ENCODE results near the gene BLACAT1. TPM values are rescaled to one million over a fixed set of nuclear protein-coding genes. Genes with fewer than 3 reads are reported as not detected.

The BLACAT1 gene
- total RNA-seq, 5 donors from 2014 or later (not counting 1 experiment from before 2014, with no cell fraction given), result 0.16 to 0.60 (median 0.30) TPM; not detected in 2

DNA sequence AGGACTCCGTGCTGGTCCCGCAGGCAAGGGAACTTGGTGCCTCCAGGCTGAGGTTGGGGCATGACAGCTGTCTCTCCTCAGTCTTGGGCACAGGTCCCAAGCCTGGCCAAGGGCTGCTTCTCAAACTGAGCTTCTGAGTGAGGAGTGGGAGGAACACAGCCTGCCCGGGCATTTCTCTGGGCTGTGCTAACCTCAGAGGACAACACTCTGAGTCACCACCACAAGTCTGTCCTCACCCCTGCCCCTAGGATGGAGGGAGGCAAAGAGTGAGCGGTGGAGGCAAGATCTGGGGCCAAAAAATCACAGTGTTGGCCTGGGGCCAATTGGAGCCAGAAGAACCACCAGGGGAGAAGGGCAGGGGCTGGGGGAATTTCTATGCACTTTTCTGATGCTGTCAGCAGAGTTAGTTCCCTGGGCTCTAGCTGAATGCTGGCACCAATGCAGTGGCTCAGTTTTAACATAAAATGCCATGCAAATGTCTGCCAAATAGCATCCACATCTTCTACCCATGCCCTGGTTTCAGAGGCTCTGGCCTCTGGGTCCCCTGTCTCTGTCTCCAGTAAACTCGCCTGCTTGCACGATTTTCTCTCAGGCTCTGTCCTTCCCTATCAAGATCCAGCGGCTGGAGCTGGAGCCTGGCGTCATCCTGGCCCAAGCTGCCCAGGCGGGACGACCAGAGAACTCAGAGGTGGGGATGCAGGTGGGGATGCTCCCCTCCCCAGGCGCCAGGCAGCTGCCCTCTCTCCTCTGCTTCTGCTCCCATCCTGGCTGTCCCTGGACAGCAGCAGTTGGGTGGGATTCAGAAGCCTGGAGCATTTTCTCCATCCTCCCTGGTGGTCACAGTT lies 37.6 kb upstream of the BLACAT1 start:
- Mint-ChIP-seq H3K9me3 (no peaks in the 10 kb centered on the region), H3K4me1 (no peaks in the 10 kb centered on the region), H3K36me3 (no peaks in the 10 kb centered on the region), H3K4me3 (no peak overlapping the region), H3K27me3 (peaks cover 27 to 35% of the 10 kb centered on the region in 2 donors), H3K27ac (no peak overlapping the region)
- Histone ChIP-seq H3K4me3 (ENCODE audit: control insufficient read depth in 1 of 2, extremely low read depth in 1 of 2, low read length in 1 of 2) (no peak overlapping the region), H3K27me3 (replicated peaks in 1 of 2; ENCODE audit: control insufficient read depth in 2 of 2, extremely low read depth in 1 of 2, insufficient read depth in 2 of 2, low read length in 1 of 2) (peaks cover 3 to 58% of the 10 kb centered on the region in 2 experiments), H3K4me1 (ENCODE audit: control insufficient read depth in 1 of 2, extremely low read depth in 1 of 2, insufficient read depth in 2 of 2, low read length in 2 of 2) (no peaks in the 10 kb centered on the region), H3K9me3 (no peaks in the 10 kb centered on the region), H3K36me3 (ENCODE audit: control insufficient read depth in 2 of 2, extremely low read depth in 1 of 2, insufficient read depth in 1 of 2, low read length in 1 of 2) (no peaks in the 10 kb centered on the region), H3K27ac (ENCODE audit: low read length) (no peak overlapping the region)
- ChIA-PET POLR2A (no interaction called here), CTCF (interaction anchor here in 1 of 2 donors (0.6 kb wide), 1 partner anchor 96 kb away, joined by 3 read pairs; no protein-coding TSS in a partner anchor)
- DNase-seq, result no peak
- no peak for ATAC-seq (replicated peaks in 1 of 4)
- 24% methylated on average over 3 of the region's 11 CpGs for WGBS (ENCODE audit: insufficient coverage)

DNA sequence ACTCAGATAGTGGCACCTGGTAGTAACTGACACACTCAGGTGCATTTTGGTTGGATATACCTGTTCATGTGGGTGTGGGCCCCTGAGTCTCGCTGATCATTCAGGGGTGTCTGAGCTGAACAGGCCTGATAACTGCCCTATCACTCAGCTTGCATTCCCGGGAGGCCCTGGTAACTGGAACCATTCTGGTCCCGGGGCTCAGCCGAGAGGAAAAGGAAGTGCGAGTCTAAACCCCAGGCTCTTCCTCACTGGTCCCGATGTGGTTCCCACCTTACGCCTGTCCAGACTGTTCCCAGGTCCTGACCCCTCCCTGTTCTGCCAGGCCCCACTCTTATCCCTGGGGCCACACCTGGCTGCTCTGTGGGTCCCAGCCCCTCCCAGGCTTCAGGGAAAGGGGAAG lies 36.9 kb upstream of the BLACAT1 start:
- H3K27me3 Mint-ChIP-seq, result peaks cover 33 to 40% of the 10 kb centered on the region in 2 donors
- no peaks in the 10 kb centered on the region for H3K36me3 ChIP-seq (ENCODE audit: control insufficient read depth in 2 of 2, extremely low read depth in 1 of 2, insufficient read depth in 1 of 2, low read length in 1 of 2)
- H3K4me1 ChIP-seq (ENCODE audit: control insufficient read depth in 1 of 2, extremely low read depth in 1 of 2, insufficient read depth in 2 of 2, low read length in 2 of 2), result no peaks in the 10 kb centered on the region
- H3K9me3 Mint-ChIP-seq, result no peaks in the 10 kb centered on the region
- no peaks in the 10 kb centered on the region for H3K9me3 ChIP-seq
- H3K27ac ChIP-seq (ENCODE audit: low read length), result no peak overlapping the region
- no peak overlapping the region for H3K4me3 ChIP-seq (ENCODE audit: control insufficient read depth in 1 of 2, extremely low read depth in 1 of 2, low read length in 1 of 2)
- no peak overlapping the region for H3K4me3 Mint-ChIP-seq
- POLR2A ChIA-PET, result no interaction called here
- DNase-seq (no peak), ATAC-seq (replicated peaks in 1 of 4) (no peak)
- peaks cover 0 to 6% (median 0%) of the 10 kb centered on the region in 3 donors for H3K4me1 Mint-ChIP-seq
- no peaks in the 10 kb centered on the region for H3K36me3 Mint-ChIP-seq
- WGBS (ENCODE audit: insufficient coverage), result 30% methylated on average over 2 of the region's 7 CpGs
- peaks cover 3 to 64% of the 10 kb centered on the region in 2 experiments for H3K27me3 ChIP-seq (replicated peaks in 1 of 2; ENCODE audit: control insufficient read depth in 2 of 2, extremely low read depth in 1 of 2, insufficient read depth in 2 of 2, low read length in 1 of 2)
- CTCF ChIA-PET, result interaction anchor here in 1 of 2 donors (0.9 kb wide), 1 partner anchor 10 kb away, joined by 4 read pairs; no protein-coding TSS in a partner anchor
- H3K27ac Mint-ChIP-seq, result no peak overlapping the region

DNA sequence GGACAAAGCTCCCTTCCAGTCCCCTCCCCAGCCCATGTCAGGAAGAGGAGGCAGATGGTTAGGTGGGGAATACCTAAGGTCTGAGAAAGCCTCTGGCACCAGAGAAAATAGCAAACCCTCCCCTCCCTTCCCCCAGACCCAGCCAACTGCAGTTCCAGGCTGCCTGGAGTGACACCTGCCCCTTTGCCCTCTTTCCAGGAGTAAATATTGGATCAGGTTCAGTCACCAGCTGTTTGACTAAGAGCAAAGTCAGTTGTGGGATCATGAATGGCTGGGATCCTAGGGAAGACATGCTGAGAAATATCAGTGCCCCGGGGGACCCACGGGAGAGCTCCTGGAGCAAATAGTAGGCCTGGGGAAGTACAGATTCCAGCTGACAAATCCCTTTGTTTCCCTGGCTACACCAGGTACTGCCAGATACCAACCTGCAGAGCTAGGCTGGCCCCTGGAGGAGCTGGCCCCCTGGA lies 36.4 kb upstream of the BLACAT1 start:
- ATAC-seq (replicated peaks in 1 of 4) (no peak), DNase-seq (no peak)
- peaks cover 3 to 64% of the 10 kb centered on the region in 2 experiments for H3K27me3 ChIP-seq (replicated peaks in 1 of 2; ENCODE audit: control insufficient read depth in 2 of 2, extremely low read depth in 1 of 2, insufficient read depth in 2 of 2, low read length in 1 of 2)
- Mint-ChIP-seq H3K27me3 (peaks cover 35 to 45% of the 10 kb centered on the region in 2 donors), H3K9me3 (no peaks in the 10 kb centered on the region), H3K27ac (no peak overlapping the region), H3K36me3 (no peaks in the 10 kb centered on the region), H3K4me3 (no peak overlapping the region), H3K4me1 (peaks cover 0 to 6% (median 0%) of the 10 kb centered on the region in 3 donors)
- ChIA-PET CTCF (interaction anchor here in 1 of 2 donors (0.6 to 0.9 kb wide), 4 partner anchors 10 to 36 kb away, joined by 3 to 10 read pairs (median 6); partner anchors contain the start of gene CDK18), POLR2A (no interaction called here)
- no peak overlapping the region for H3K4me3 ChIP-seq (ENCODE audit: control insufficient read depth in 1 of 2, extremely low read depth in 1 of 2, low read length in 1 of 2)
- H3K9me3 ChIP-seq, result no peaks in the 10 kb centered on the region
- 66% methylated on average over 2 of the region's 2 CpGs for WGBS (ENCODE audit: insufficient coverage)
- no peaks in the 10 kb centered on the region for H3K36me3 ChIP-seq (ENCODE audit: control insufficient read depth in 2 of 2, extremely low read depth in 1 of 2, insufficient read depth in 1 of 2, low read length in 1 of 2)
- H3K4me1 ChIP-seq (ENCODE audit: control insufficient read depth in 1 of 2, extremely low read depth in 1 of 2, insufficient read depth in 2 of 2, low read length in 2 of 2), result no peaks in the 10 kb centered on the region
- no peak overlapping the region for H3K27ac ChIP-seq (ENCODE audit: low read length)

DNA sequence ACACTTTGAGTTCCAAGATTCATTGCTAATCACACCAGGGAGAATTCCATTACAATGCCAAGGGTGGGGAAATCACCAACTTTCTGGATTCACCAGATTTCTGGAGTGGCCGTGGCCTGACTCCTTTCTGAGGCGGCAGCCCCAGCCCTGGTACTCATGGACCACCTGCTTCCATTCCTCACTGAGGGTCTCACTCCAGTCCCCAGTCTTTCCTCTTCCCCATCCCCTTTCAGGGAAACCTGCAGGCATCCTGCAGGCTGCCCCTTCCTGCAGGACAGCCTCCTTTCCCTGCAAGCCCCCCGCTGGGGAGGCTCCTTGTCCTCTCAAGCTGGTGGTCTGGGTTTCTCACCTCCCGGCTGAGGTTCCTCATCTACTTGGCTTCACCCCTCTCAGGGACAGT lies 35.9 kb upstream of the BLACAT1 start:
- Mint-ChIP-seq H3K27ac (no peak overlapping the region), H3K27me3 (peaks cover 36 to 46% of the 10 kb centered on the region in 2 donors), H3K36me3 (no peaks in the 10 kb centered on the region), H3K4me3 (no peak overlapping the region), H3K9me3 (no peaks in the 10 kb centered on the region), H3K4me1 (peaks cover 0 to 6% (median 0%) of the 10 kb centered on the region in 3 donors)
- DNase-seq (no peak), ATAC-seq (replicated peaks in 1 of 4) (no peak)
- no peaks in the 10 kb centered on the region for H3K9me3 ChIP-seq
- H3K27ac ChIP-seq (ENCODE audit: low read length), result no peak overlapping the region
- H3K27me3 ChIP-seq (replicated peaks in 1 of 2; ENCODE audit: control insufficient read depth in 2 of 2, extremely low read depth in 1 of 2, insufficient read depth in 2 of 2, low read length in 1 of 2), result peaks cover 3 to 66% of the 10 kb centered on the region in 2 experiments
- H3K36me3 ChIP-seq (ENCODE audit: control insufficient read depth in 2 of 2, extremely low read depth in 1 of 2, insufficient read depth in 1 of 2, low read length in 1 of 2), result no peaks in the 10 kb centered on the region
- WGBS (ENCODE audit: insufficient coverage), result 73% methylated on average over 3 of the region's 4 CpGs
- no peak overlapping the region for H3K4me3 ChIP-seq (ENCODE audit: control insufficient read depth in 1 of 2, extremely low read depth in 1 of 2, low read length in 1 of 2)
- ChIA-PET CTCF (interaction anchor here in 1 of 2 donors (0.6 to 0.7 kb wide), 3 partner anchors 13 to 37 kb away, joined by 3 to 10 read pairs (median 8); partner anchors contain the start of gene CDK18), POLR2A (no interaction called here)
- no peaks in the 10 kb centered on the region for H3K4me1 ChIP-seq (ENCODE audit: control insufficient read depth in 1 of 2, extremely low read depth in 1 of 2, insufficient read depth in 2 of 2, low read length in 2 of 2)

DNA sequence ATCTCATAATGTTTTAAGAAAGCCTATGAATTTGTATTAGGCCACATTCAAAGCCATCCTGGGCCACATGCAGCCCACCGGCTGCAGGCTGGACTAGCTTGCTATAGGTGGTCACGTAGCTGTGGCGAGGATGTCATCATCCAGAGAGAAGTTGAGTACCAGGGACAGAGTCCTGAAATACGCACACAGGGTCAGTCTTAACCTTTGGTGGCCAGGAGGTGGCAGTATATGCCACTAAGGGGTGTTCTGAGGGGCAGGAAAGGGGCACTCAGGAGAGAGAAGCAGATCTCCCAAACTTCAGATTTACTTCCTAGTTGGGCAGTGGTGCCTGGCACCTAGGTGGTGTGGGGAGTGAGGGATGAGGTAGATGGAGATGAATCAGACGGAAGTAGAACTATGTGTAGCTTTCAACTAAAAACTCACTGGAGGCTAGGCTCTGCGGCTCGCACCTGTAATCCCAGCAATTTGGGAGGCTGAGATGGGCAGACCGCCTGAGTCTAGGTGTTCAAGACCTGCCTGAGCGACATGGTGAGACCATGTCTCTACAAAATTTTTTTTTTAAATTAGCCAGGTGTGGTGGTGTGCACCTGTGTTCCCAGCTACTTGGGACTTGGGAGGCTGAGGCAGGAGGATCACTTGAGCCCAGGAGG lies 32.4 kb upstream of the BLACAT1 start:
- Histone ChIP-seq H3K27me3 (replicated peaks in 1 of 2; ENCODE audit: control insufficient read depth in 2 of 2, extremely low read depth in 1 of 2, insufficient read depth in 2 of 2, low read length in 1 of 2) (peaks cover 5 to 63% of the 10 kb centered on the region in 2 experiments), H3K4me3 (ENCODE audit: control insufficient read depth in 1 of 2, extremely low read depth in 1 of 2, low read length in 1 of 2) (no peak overlapping the region), H3K36me3 (ENCODE audit: control insufficient read depth in 2 of 2, extremely low read depth in 1 of 2, insufficient read depth in 1 of 2, low read length in 1 of 2) (no peaks in the 10 kb centered on the region), H3K9me3 (no peaks in the 10 kb centered on the region), H3K4me1 (ENCODE audit: control insufficient read depth in 1 of 2, extremely low read depth in 1 of 2, insufficient read depth in 2 of 2, low read length in 2 of 2) (peaks cover 0 to 11% of the 10 kb centered on the region in 2 experiments), H3K27ac (ENCODE audit: low read length) (no peak overlapping the region)
- no peaks in the 10 kb centered on the region for H3K9me3 Mint-ChIP-seq
- CTCF ChIA-PET, result interaction anchor here (0.6 to 5.0 kb wide), 16 partner anchors 9 to 1207 kb away, joined by 3 to 27 read pairs (median 4); no protein-coding TSS in a partner anchor
- no peak overlapping the region for H3K4me3 Mint-ChIP-seq
- 40% methylated on average over 4 of the region's 9 CpGs for WGBS (ENCODE audit: insufficient coverage)
- H3K27me3 Mint-ChIP-seq, result peaks cover 32 to 44% of the 10 kb centered on the region in 2 donors
- peaks cover 6 to 18% (median 9%) of the 10 kb centered on the region in 3 donors for H3K4me1 Mint-ChIP-seq
- peak overlapping the region in 1 of 2 donors; percentile 13 for H3K27ac Mint-ChIP-seq
- no peaks in the 10 kb centered on the region for H3K36me3 Mint-ChIP-seq
- ATAC-seq (replicated peaks in 1 of 4) (peak; percentile 51 to 76 (median 54)), DNase-seq (peak in 26 of 35 experiments; percentile 18 to 73 (median 32))
- POLR2A ChIA-PET, result interaction anchor here in 1 of 2 donors (1.3 kb wide), 1 partner anchor 36 kb away, joined by 3 read pairs; no protein-coding TSS in a partner anchor

DNA sequence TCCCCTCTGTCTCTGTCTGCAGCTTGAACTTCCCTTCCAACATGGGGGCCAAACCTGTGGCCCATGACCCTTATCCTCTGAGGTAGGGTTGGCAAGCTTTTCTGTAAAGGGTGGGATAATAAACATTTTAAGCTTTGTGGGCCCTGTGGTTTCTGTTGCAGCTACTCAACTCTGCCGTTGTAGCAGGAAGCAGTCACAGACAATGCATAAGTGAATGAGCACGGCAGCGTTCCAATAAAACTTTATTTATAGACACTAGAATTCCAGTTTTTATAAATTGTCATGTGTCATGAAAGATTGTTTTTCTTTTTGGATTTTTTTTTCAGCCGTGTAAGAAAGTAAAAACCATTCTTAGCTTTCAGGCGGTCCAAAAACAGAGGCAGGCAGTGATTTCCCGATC lies 30.4 kb upstream of the BLACAT1 start:
- 100% methylated on average over 1 of the region's 6 CpGs for WGBS (ENCODE audit: insufficient coverage)
- no peak overlapping the region for H3K4me3 Mint-ChIP-seq
- Histone ChIP-seq H3K4me3 (ENCODE audit: control insufficient read depth in 1 of 2, extremely low read depth in 1 of 2, low read length in 1 of 2) (no peak overlapping the region), H3K4me1 (ENCODE audit: control insufficient read depth in 1 of 2, extremely low read depth in 1 of 2, insufficient read depth in 2 of 2, low read length in 2 of 2) (peaks cover 0 to 25% of the 10 kb centered on the region in 2 experiments), H3K27me3 (replicated peaks in 1 of 2; ENCODE audit: control insufficient read depth in 2 of 2, extremely low read depth in 1 of 2, insufficient read depth in 2 of 2, low read length in 1 of 2) (peaks cover 3 to 56% of the 10 kb centered on the region in 2 experiments), H3K27ac (ENCODE audit: low read length) (no peak overlapping the region), H3K9me3 (no peaks in the 10 kb centered on the region), H3K36me3 (ENCODE audit: control insufficient read depth in 2 of 2, extremely low read depth in 1 of 2, insufficient read depth in 1 of 2, low read length in 1 of 2) (no peaks in the 10 kb centered on the region)
- no peak overlapping the region for H3K27ac Mint-ChIP-seq
- no peaks in the 10 kb centered on the region for H3K36me3 Mint-ChIP-seq
- POLR2A ChIA-PET, result interaction anchor here in 1 of 2 donors (0.7 kb wide), 1 partner anchor 90 kb away, joined by 3 read pairs; no protein-coding TSS in a partner anchor
- peaks cover 16 to 27% (median 24%) of the 10 kb centered on the region in 3 donors for H3K4me1 Mint-ChIP-seq
- no peak for ATAC-seq (replicated peaks in 1 of 4)
- no peak for DNase-seq
- CTCF ChIA-PET, result interaction anchor here (0.9 to 5.0 kb wide), 14 partner anchors 11 to 225 kb away, joined by 3 to 59 read pairs (median 6); no protein-coding TSS in a partner anchor
- peaks cover 35 to 49% of the 10 kb centered on the region in 2 donors for H3K27me3 Mint-ChIP-seq
- H3K9me3 Mint-ChIP-seq, result no peaks in the 10 kb centered on the region

All from T-cell (primary cell).